IMR-90 (cell line): ENCODE measurements around the gene CYB5R3. TPM values are rescaled to one million over a fixed set of nuclear protein-coding genes. Genes with fewer than 3 reads are reported as not detected.
"Not testable (repeated sequence)": the region's sequence is repeated elsewhere in the genome, so short reads cannot be mapped to it uniquely, and the experiment has no call there.

Source experiments
- ATAC-seq: fragments of 200-7000 bp; cut with Tn5 transposase; 2 replicates; pipeline ENCODE4 v1.9.1; 2020; ENCODE audit warnings: low read depth, mild to moderate bottlenecking, moderate library complexity
- BruUV-seq: library from RNA; stranded (reverse); fragments of 400-500 nt; replicated peaks from 2 replicates; lab custom pipeline; 2021; lab: Mats Ljungman, UMichigan
- CTCF ChIA-PET: fragments of 300-600 bp; formaldehyde crosslinking; extraction: SDS; loops from one replicate; lab custom pipeline; 2021; ENCODE audit warnings: antibody characterized with exemption; lab: Yijun Ruan, JAX
- POLR2A ChIA-PET: fragments of 300-600 bp; sonication (Branson Sonifier 250); formaldehyde crosslinking; loops from one replicate; lab custom pipeline; 2022; ENCODE audit warnings: antibody characterized with exemption; ENCODE audit not compliant: unreplicated experiment; lab: Charles Lee
- DNase-seq: peaks from one replicate; pipeline ENCODE4 v3.0.0; 2013
- H2AFZ ChIP-seq: replicated peaks from 2 replicates; pipeline ENCODE3; 2013; ENCODE audit warnings: low read length, mild to moderate bottlenecking; ENCODE audit not compliant: poor library complexity
- H2AK5ac ChIP-seq: 2 replicates; pipeline ENCODE4 v1.6.1; 2013; ENCODE audit warnings: low read depth, low read length, inconsistent platforms
- H2AK9ac ChIP-seq: replicated peaks from 2 replicates; pipeline ENCODE3; 2013; ENCODE audit warnings: mild to moderate bottlenecking, low read depth, low read length, moderate library complexity; ENCODE audit not compliant: poor library complexity
- H2BK120ac ChIP-seq: 2 replicates; pipeline ENCODE4 v1.6.1; 2013; ENCODE audit warnings: low read depth, low read length, inconsistent platforms
- H2BK15ac ChIP-seq: 3 replicates; pipeline ENCODE4 v1.6.1; 2013; ENCODE audit warnings: low read depth, low read length, inconsistent platforms
- H2BK20ac ChIP-seq: 2 replicates; pipeline ENCODE4 v1.6.1; 2013; ENCODE audit warnings: low read depth, mild to moderate bottlenecking, inconsistent platforms, low read length, moderate library complexity
- H2BK5ac ChIP-seq: 2 replicates; pipeline ENCODE4 v1.6.1; 2013; ENCODE audit warnings: mild to moderate bottlenecking, low read depth, low read length, inconsistent platforms; ENCODE audit not compliant: poor library complexity, severe bottlenecking
- H3K14ac ChIP-seq: replicated peaks from 2 replicates; pipeline ENCODE4 v1.6.1; 2013; ENCODE audit warnings: low read depth, low read length, inconsistent platforms
- H3K18ac ChIP-seq: 2 replicates; pipeline ENCODE4 v1.6.1; 2013; ENCODE audit warnings: low read depth, low read length, control low read depth
- H3K23ac ChIP-seq: 2 replicates; pipeline ENCODE4 v1.6.1; 2013; ENCODE audit warnings: low read depth, low read length, inconsistent platforms
- H3K27ac ChIP-seq: 2 replicates; pipeline ENCODE4 v1.5.1; 2013; ENCODE audit warnings: mild to moderate bottlenecking, control low read depth, low read length; ENCODE audit not compliant: insufficient read depth
- H3K27me3 ChIP-seq: 2 replicates; pipeline ENCODE4 v1.6.1; 2013; ENCODE audit warnings: low read length; ENCODE audit not compliant: control insufficient read depth, insufficient read depth
- H3K36me3 ChIP-seq: 2 replicates; pipeline ENCODE4 v1.6.1; 2013; ENCODE audit warnings: low read length, mixed read lengths; ENCODE audit not compliant: control insufficient read depth, insufficient read depth
- H3K4ac ChIP-seq: 2 replicates; pipeline ENCODE4 v1.6.1; 2013; ENCODE audit warnings: low read depth, low read length, inconsistent platforms
- H3K4me1 ChIP-seq: 2 replicates; pipeline ENCODE4 v1.6.1; 2013; ENCODE audit warnings: low read length, mixed read lengths; ENCODE audit not compliant: control insufficient read depth, insufficient read depth
- H3K4me2 ChIP-seq: 2 replicates; pipeline ENCODE4 v1.6.1; 2013; ENCODE audit warnings: low read depth, mild to moderate bottlenecking, control low read depth, low read length, moderate library complexity
- H3K4me3 ChIP-seq: 2 replicates; pipeline ENCODE4 v1.5.1; 2013; ENCODE audit warnings: low read depth, mild to moderate bottlenecking, control low read depth, low read length, moderate library complexity; ENCODE audit not compliant: insufficient read depth
- H3K56ac ChIP-seq: 2 replicates; pipeline ENCODE4 v1.6.1; 2013; ENCODE audit warnings: low read length, inconsistent platforms; ENCODE audit not compliant: insufficient read depth; ENCODE audit errors: extremely low read depth
- H3K79me1 ChIP-seq, 2 experiments: 2 replicates each; pipeline ENCODE4 v1.6.1; 2013; ENCODE audit warnings: low read length in 2 of 2, inconsistent platforms in 1 of 2, low read depth in 1 of 2
- H3K9ac ChIP-seq: 2 replicates; pipeline ENCODE4 v1.6.1; 2013; ENCODE audit warnings: low read depth, low read length, control low read depth
- H3K9me1 ChIP-seq: 2 replicates; pipeline ENCODE4 v1.6.1; 2013; ENCODE audit warnings: low read length, inconsistent platforms; ENCODE audit not compliant: insufficient read depth
- H3K9me3 ChIP-seq: 2 replicates; pipeline ENCODE4 v1.6.1; 2013; ENCODE audit warnings: low read length; ENCODE audit not compliant: control insufficient read depth, insufficient read depth
- H4K20me1 ChIP-seq: 2 replicates; pipeline ENCODE4 v1.6.1; 2013; ENCODE audit warnings: low read length, inconsistent platforms; ENCODE audit not compliant: insufficient read depth
- H4K5ac ChIP-seq: 2 replicates; pipeline ENCODE4 v1.6.1; 2013; ENCODE audit warnings: mild to moderate bottlenecking, low read depth, low read length, control low read depth
- H4K8ac ChIP-seq, 2 experiments: 2 replicates each; pipeline ENCODE4 v1.6.1; 2013; ENCODE audit warnings: low read depth in 2 of 2, low read length in 2 of 2, control low read depth in 1 of 2, inconsistent platforms in 1 of 2
- H4K91ac ChIP-seq: 2 replicates; pipeline ENCODE4 v1.6.1; 2013; ENCODE audit warnings: low read depth, low read length, inconsistent platforms; ENCODE audit not compliant: insufficient read depth
- WGBS, 2 experiments: methylation state at CpG; one replicate each; pipeline versions ENCODE4 v1.1.5 to v1.1.7; 2013; ENCODE audit warnings: missing lambda C conversion rate in 2 of 2; ENCODE audit not compliant: insufficient read length in 1 of 2; ENCODE audit errors: extremely low coverage in 2 of 2; 5-methylcytosine and 5-hydroxymethylcytosine counted together
- dilution Hi-C: fragments of 300-500 bp; cut with HindIII; formaldehyde crosslinking; loops from one replicate; pipeline ENCODE4 v1.14.3; 2018; ENCODE audit warnings: low sequenced_read_pairs; ENCODE audit not compliant: unreplicated experiment
- in situ Hi-C: fragments of 300-500 bp; cut with MboI; formaldehyde crosslinking; loops from 3 replicates; pipeline ENCODE4 v1.14.3; 2019; ENCODE audit warnings: low sequenced_read_pairs, inconsistent platforms, mixed read lengths
- intact Hi-C: fragments of 100-400 bp; cut with micrococcal nuclease; formaldehyde crosslinking; loops from 2 replicates; pipeline ENCODE4 v1.10.0; 2022
- microRNA-seq, 2 experiments: library from miRNA; stranded (forward) in 1 of 2; unstranded in 1 of 2; fragments of 10-50 nt in 1 of 2; fragments of <30 nt in 1 of 2; gene quantifications in 1 of 2; microRNA quantifications in 1 of 2; one replicate each; pipeline versions ENCODE3 to v1.1.0; 2013 to 2020; ENCODE audit not compliant: insufficient read depth in 1 of 2, insufficient read length in 1 of 2, unreplicated experiment in 1 of 2
- polyA plus RNA-seq, 3 experiments: library from polyadenylated mRNA; depleted of rRNA; stranded (reverse); fragments of >200 nt; gene quantifications; 2 replicates each; pipeline ENCODE4 v1.2.3, GENCODE V29; 2012; ENCODE audit warnings: low replicate concordance in 1 of 3
- small RNA-seq, 5 experiments: library from RNA; depleted of rRNA; stranded (forward); fragments of <200 nt; gene quantifications; one replicate each; pipeline ENCODE3, GENCODE V24; 2012
- total RNA-seq: library from RNA; depleted of rRNA; stranded (reverse); fragments of >200 nt; gene quantifications from 2 replicates; pipeline ENCODE4 v1.2.3, GENCODE V29; 2012; rRNA removed

Gene CYB5R3
- total and polyA plus RNA-seq, 2 of the 4 experiments (the other 2 are of a cell fraction), result 44.1 to 362 TPM

GRCh38 chr22:42567950-42568349 is 81.2 kb downstream of the CYB5R3 start:
- intact Hi-C loops, H3K18ac ChIP-seq, H3K9me3 ChIP-seq, DNase-seq, H4K5ac ChIP-seq, H3K79me1 ChIP-seq, H3K23ac ChIP-seq, H4K20me1 ChIP-seq, H3K4me2 ChIP-seq, dilution Hi-C loops, BruUV-seq, H2AK9ac ChIP-seq, H3K4ac ChIP-seq, H3K27me3 ChIP-seq, H3K56ac ChIP-seq, H2BK15ac ChIP-seq, ATAC-seq, H2BK120ac ChIP-seq, H3K4me3 ChIP-seq, CTCF ChIA-PET, H3K14ac ChIP-seq, in situ Hi-C loops, H3K9me1 ChIP-seq, H2AK5ac ChIP-seq, H3K4me1 ChIP-seq, H3K9ac ChIP-seq, H2AFZ ChIP-seq, H4K8ac ChIP-seq, H2BK5ac ChIP-seq, POLR2A ChIA-PET, H2BK20ac ChIP-seq, H4K91ac ChIP-seq, H3K27ac ChIP-seq: not testable (repeated sequence)
- WGBS, 2 experiments, result no CpG with 5 or more reads among the region's 6 CpGs
- H3K36me3 ChIP-seq, result peaks cover 10% of the 10 kb centered on the region

Small RNA genes lying within 50 kb of the gene (microRNA-seq; reads per million reads assigned to microRNA genes)
- not detected for gene RNU6-513P (ENCODE audit: insufficient read depth, insufficient read length)

Small RNA genes lying within 50 kb of the gene (small RNA-seq; reads per million reads assigned to genes)
- gene RNU6-513P, result 0 reads per million in 5 experiments

Other genes with a start within 250 kb of the CYB5R3 start
- not detected in 2 replicates for gene NFAM1, start 217.0 kb downstream of the CYB5R3 start, total RNA-seq
- gene NFAM1, start 217.0 kb downstream of the CYB5R3 start, polyA plus RNA-seq (2012; rRNA removed), result not detected in 2 replicates
- 25.5 and 32.5 TPM in 2 replicates for gene RRP7A, start 129.6 kb downstream of the CYB5R3 start, total RNA-seq
- gene RRP7A, start 129.6 kb downstream of the CYB5R3 start, polyA plus RNA-seq (2012; rRNA removed), result 29.2 and 30.8 TPM in 2 replicates
- 3.9 and 5.0 TPM in 2 replicates for gene SERHL2, start 95.4 kb downstream of the CYB5R3 start, total RNA-seq
- 4.5 and 5.6 TPM in 2 replicates for gene SERHL2, start 95.4 kb downstream of the CYB5R3 start, polyA plus RNA-seq (2012; rRNA removed)
- gene POLDIP3, start 34.5 kb downstream of the CYB5R3 start, total RNA-seq, result 28.1 and 33.9 TPM in 2 replicates
- gene POLDIP3, start 34.5 kb downstream of the CYB5R3 start, polyA plus RNA-seq (2012; rRNA removed), result 43.6 and 45.4 TPM in 2 replicates
- 0.18 TPM in 1 of 2 replicates, not detected in the other for gene ATP5MGL, start 8.8 kb downstream of the CYB5R3 start, total RNA-seq
- gene ATP5MGL, start 8.8 kb downstream of the CYB5R3 start, polyA plus RNA-seq (2012; rRNA removed), result not detected in 2 replicates
- gene A4GALT, start 71.5 kb upstream of the CYB5R3 start, total RNA-seq, result 1.6 and 1.9 TPM in 2 replicates
- 6.1 and 6.3 TPM in 2 replicates for gene A4GALT, start 71.5 kb upstream of the CYB5R3 start, polyA plus RNA-seq (2012; rRNA removed)
- 70.1 and 88.0 TPM in 2 replicates for gene ARFGAP3, start 207.9 kb upstream of the CYB5R3 start, total RNA-seq
- gene ARFGAP3, start 207.9 kb upstream of the CYB5R3 start, polyA plus RNA-seq (2012; rRNA removed), result 46.5 and 50.0 TPM in 2 replicates